GM12801 (cell line): ENCODE results near the gene ALKBH8.

Source experiments
- TF ChIP-seq, protein P1 (sequence below): IDR thresholded peaks from one replicate; pipeline ENCODE4 v1.5.1; 2011; ENCODE audit warnings: control low read depth; ENCODE audit not compliant: insufficient read length; ENCODE audit errors: extremely low read depth

ALKBH8 gene

DNA sequence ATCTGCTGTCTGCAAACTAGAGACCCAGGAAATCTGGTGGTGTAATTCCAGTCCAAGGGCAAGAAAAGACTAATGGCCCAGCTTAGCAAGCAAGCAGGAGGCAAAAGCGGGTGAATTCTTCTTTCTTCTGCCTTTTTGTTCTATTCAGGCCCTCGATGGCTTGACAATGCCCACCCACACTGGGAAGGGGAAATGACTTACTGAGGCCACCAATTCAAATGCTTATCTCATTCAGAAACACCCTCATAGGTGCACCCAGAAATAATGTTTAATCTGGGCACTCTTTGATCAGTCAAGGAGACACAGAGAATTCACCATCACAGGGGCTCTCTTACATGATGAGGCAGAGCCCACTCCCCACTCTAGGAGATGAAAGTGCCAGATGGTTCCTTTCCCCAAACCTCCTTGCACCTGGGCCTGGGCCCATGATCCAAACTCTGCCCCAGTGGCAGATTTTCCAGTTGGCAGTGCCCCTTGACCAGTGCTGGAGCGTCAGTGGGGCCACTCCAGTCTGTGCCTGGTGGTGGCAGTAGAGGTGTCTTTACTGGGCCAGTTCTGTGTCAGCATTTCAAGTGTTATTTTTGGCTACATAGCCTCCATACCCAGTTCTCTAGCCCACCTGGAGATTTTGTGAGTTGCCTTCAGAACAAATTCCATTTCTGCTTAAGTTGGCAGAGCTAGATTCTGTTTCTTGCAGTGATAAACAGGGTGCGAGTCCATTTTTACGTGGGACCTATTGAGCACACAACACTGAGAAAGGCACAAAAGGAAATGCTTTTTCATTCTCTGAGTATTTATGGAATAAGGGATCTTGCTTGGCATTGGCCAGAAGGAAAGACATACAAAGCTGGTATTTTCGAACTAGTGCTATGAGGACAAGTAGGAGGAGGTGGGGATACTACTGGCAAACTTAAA, 32.9 kb upstream of the ALKBH8 start:
- TF ChIP-seq, protein P1, sequence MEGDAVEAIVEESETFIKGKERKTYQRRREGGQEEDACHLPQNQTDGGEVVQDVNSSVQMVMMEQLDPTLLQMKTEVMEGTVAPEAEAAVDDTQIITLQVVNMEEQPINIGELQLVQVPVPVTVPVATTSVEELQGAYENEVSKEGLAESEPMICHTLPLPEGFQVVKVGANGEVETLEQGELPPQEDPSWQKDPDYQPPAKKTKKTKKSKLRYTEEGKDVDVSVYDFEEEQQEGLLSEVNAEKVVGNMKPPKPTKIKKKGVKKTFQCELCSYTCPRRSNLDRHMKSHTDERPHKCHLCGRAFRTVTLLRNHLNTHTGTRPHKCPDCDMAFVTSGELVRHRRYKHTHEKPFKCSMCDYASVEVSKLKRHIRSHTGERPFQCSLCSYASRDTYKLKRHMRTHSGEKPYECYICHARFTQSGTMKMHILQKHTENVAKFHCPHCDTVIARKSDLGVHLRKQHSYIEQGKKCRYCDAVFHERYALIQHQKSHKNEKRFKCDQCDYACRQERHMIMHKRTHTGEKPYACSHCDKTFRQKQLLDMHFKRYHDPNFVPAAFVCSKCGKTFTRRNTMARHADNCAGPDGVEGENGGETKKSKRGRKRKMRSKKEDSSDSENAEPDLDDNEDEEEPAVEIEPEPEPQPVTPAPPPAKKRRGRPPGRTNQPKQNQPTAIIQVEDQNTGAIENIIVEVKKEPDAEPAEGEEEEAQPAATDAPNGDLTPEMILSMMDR: no peak

GRCh38 chr11:107594736-107595135, 29.2 kb upstream of the ALKBH8 start:
- TF ChIP-seq, protein P1: no peak

DNA sequence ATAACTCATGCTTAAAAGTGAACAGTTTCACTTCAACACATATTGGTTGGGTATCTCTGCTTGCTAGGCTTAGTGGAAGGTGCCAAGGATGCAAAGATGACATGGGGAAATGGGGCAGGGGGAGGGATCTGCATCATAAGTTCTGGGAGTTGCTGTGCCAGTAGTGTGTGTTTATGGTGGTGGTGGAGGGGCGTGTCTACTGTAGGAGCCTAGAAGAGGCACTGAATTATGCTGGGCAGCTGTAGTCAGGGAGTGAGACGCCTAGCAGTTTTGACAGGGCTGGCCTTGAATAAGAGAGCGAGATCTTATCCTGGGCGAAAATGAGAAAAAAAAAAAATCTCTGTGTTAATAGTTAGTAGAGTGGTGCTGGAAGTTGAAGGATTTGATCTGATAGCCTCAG, 28.4 kb upstream of the ALKBH8 start:
- TF ChIP-seq, protein P1: no peak

- TF ChIP-seq, protein P1: no peak
These were observed 27.3 kb upstream of the ALKBH8 start for GRCh38 chr11:107592813-107593212.

- TF ChIP-seq, protein P1: no peak
These were observed 26.7 kb upstream of the ALKBH8 start for GRCh38 chr11:107592231-107592590.

DNA sequence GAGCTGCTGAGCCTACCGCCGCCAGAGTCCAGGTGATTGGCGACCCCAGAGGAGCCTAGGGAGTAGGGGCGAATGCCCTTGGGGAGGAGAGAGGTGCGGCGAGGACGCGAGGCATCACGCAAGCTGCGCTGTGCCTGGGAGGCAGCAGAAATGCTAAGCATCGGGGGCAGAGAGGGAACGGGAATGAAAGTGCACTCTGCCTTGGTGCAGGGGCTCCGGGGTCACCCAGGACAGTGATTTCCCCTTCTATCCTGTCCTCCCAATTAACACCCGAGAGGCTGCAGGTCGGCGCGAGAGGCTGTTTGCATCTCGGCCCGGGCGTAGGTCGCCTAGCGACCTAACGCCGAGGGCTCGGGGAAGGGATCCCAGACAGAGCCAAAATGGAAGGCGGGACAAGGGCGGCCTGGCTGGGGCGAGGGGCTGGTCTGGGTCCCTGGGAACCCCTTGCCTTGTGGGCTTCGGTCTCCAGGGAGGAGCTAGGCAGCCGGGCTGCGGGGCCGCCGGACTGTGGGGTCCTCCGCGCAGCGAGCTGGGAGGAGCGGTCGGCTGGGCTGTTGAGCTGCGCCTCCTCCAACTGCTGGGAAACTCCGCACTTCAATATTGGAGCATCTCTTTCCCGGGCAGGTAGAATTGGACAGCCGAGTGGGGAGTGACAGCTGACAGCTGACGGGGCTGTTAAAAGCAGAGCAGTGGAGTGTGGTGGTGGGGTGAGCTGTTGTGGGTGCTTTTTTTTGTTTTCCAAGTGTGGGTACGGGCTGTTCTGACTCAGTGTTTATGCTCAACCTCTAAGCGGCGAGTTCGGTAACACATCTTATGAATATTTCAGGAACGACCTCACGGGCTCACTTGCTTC, 26.1 kb upstream of the ALKBH8 start:
- TF ChIP-seq, protein P1: no peak
